Measurements from ENCODE around the gene LIME1.

The LIME1 gene

DNA sequence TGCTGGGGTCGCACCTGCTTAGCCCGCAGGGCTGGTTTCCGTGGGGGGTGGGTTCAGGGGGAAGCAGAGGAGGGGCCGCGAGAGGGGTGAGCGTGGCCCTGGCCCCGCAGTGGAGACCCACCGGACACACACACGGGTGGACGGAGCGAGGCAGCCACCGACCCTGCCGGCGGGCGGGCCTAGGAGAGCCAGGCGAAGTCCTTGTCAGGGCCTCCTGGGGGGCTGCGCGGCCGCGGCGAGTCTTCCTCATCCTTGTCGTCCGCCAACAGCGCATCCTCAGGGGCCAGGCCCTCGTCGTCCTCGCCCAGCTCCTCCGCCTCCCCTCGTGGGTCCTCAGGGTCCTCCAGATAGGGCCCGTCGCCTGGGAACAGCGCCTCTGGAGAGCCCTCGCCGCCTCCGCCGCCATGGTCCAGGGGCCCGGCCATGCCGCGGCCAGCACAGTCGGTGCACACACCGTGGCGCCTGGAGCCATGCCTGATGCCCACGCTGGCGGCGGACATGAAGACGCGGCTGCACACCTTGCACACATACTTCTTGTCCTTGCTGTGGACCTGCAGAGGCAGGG lies 10.4 kb downstream of the LIME1 start:
- Histone ChIP-seq H3K36me3 (ENCODE audit: control insufficient read depth, insufficient read depth, low read length) (peaks cover 3% of the 10 kb centered on the region), H3K27me3 (replicated peaks; ENCODE audit: control insufficient read depth, insufficient read depth, low read length) (no peaks in the 10 kb centered on the region), H3K4me3 (replicated peaks; ENCODE audit: low read depth, low read length) (no peak overlapping the region)
- TF ChIP-seq, protein P1, sequence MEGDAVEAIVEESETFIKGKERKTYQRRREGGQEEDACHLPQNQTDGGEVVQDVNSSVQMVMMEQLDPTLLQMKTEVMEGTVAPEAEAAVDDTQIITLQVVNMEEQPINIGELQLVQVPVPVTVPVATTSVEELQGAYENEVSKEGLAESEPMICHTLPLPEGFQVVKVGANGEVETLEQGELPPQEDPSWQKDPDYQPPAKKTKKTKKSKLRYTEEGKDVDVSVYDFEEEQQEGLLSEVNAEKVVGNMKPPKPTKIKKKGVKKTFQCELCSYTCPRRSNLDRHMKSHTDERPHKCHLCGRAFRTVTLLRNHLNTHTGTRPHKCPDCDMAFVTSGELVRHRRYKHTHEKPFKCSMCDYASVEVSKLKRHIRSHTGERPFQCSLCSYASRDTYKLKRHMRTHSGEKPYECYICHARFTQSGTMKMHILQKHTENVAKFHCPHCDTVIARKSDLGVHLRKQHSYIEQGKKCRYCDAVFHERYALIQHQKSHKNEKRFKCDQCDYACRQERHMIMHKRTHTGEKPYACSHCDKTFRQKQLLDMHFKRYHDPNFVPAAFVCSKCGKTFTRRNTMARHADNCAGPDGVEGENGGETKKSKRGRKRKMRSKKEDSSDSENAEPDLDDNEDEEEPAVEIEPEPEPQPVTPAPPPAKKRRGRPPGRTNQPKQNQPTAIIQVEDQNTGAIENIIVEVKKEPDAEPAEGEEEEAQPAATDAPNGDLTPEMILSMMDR (IDR thresholded peaks at IDR 0.05; ENCODE audit: insufficient read depth, low read length, poor library complexity, severe bottlenecking): no peak
- DNase-seq (ENCODE audit: extremely low read depth, insufficient read length): no peak

DNA sequence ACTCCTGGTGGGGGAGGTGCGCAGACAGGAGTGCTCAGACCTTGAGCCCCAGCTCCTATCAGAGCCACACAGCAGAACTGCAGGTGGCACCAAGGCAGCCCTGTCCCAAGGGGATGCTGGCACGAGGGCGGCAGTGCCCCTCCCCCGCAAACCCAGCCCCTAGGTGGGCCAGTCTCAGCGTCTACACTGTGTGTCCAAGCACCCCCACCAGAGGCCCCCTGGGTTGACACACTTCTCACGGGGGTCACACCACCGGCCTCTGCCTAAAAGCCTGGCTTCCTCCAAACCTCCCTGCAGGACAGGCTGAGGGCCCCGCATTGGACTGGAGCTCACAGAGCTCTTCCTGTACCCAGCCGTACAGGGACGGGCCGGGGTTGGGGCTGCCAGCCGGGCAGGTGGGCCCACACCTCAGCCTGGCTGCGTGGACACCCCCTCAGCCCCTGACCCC lies 11.2 kb downstream of the LIME1 start:
- DNase-seq (ENCODE audit: extremely low read depth, insufficient read length): no peak
- H3K36me3 ChIP-seq (ENCODE audit: control insufficient read depth, insufficient read depth, low read length): peaks cover under 1% of the 10 kb centered on the region

DNA sequence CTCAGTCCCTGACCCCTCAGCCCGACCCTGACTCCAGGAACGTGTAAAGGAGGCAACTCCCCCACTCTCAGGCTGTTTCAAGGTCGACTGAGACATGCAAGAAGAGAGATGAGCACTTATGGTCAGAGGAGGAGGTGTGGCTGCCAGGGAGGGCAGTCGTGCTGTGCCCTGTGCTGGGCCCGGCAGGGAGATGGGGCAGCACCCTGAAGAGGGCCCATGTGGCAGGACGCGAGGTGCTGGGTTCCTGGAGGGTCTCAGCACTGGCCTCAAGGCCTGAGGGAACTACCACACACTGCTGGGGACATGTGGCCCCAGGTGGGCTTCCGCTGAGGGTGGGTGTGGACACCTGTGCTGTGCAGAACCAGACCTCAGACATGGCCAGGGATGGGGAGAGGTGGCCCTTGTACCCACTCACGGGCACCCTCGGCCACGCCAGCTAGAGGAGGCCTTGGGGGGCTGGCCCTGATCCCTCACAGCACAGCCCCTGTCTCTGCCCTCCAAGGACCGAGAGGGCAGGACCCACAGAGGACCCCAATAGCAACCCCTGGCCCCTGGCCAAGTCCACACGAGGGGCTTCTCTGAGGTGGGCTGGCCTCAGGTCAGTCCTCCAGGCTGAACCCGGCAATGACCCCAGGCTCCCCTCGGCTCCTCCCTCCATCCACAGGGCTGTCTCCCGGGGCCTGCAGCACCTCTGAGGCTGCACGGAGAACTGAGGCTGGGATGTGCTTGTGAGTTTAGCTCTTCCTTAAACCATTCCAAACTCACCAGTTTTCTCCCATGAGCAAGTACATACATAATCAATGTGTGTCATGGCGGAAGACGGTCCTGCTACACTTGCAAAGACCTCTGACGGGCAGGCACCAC lies 11.8 kb downstream of the LIME1 start:
- no peak overlapping the region for H3K4me3 ChIP-seq (replicated peaks; ENCODE audit: low read depth, low read length)
- no peaks in the 10 kb centered on the region; the same call in 1 of the 2 replicates for H3K36me3 ChIP-seq (ENCODE audit: control insufficient read depth, insufficient read depth, low read length)
- H3K27me3 ChIP-seq (replicated peaks; ENCODE audit: control insufficient read depth, insufficient read depth, low read length): no peaks in the 10 kb centered on the region
- TF ChIP-seq, protein P1 (IDR thresholded peaks at IDR 0.05; ENCODE audit: insufficient read depth, low read length, poor library complexity, severe bottlenecking): no peak
- DNase-seq (ENCODE audit: extremely low read depth, insufficient read length): no peak

More for the DNA sequence above, 11.2 kb downstream of the LIME1 start:
- Histone ChIP-seq H3K27me3 (replicated peaks; ENCODE audit: control insufficient read depth, insufficient read depth, low read length) (no peaks in the 10 kb centered on the region), H3K4me3 (replicated peaks; ENCODE audit: low read depth, low read length) (no peak overlapping the region)
- TF ChIP-seq, protein P1 (IDR thresholded peaks at IDR 0.05; ENCODE audit: insufficient read depth, low read length, poor library complexity, severe bottlenecking): no peak

DNA sequence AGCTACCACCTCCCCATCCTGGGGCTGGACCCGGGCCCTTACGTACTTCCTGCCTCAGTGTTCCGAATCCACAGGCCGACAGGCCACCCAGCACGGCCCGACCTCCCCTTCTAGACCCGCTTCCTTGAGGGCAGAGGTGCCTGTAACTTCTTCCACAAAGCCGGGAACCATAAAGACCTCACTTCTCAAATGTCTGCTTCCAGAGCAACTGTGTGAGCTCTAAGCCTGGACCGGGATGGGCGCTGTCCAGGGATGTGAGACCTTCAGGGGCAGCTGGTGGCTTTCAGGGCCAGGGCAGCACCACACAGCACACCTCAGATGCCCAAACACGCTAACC lies 12.4 kb downstream of the LIME1 start:
- DNase-seq (ENCODE audit: extremely low read depth, insufficient read length): no peak
- Histone ChIP-seq H3K27me3 (replicated peaks; ENCODE audit: control insufficient read depth, insufficient read depth, low read length) (no peaks in the 10 kb centered on the region), H3K36me3 (ENCODE audit: control insufficient read depth, insufficient read depth, low read length) (no peaks in the 10 kb centered on the region; the same call in 1 of the 2 replicates), H3K4me3 (replicated peaks; ENCODE audit: low read depth, low read length) (no peak overlapping the region)
- TF ChIP-seq, protein P1 (IDR thresholded peaks at IDR 0.05; ENCODE audit: insufficient read depth, low read length, poor library complexity, severe bottlenecking): no peak

DNA sequence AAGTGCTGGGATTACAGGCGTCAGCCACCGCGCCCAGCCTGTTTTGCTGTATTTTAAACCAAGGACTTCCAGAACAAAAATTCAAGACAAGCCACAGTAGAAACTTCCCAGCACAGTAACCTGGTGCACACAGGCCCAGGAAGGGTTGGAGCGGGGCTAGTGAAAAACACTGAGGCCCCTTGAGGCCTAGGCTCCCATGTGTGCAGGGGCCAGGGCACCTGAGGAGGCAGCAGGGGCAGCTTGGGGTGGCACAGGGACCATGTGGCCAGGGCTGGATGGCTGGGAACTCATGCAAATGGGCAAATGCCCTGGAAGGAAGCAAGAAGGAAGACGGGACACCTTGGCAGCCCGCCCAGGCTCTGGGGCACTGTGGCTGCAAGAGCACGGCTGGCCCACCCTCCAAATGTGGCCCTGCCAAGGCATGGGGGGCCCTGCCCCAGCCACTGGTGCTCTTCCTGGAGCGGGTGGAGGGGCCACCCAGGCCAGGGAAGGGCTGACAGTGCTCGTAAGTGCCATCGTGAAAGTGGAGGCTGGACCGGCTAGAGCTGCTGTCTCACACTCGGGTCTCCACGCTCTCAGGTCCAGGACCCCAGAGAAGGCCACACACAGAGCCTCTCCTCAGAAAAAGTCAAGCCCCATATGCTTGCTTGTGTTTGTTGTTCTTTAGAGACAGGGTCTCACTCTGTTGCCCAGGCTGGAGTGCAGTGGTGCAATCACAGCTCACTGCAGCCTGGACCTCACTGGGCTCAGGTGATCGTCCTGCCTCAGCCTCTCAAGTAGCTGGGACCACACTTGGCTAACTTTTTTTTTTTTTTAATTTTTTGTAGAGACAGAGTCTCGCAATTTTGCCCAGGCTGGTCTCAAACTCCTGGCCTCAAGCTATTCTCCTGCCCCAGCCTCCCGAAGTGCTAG lies 13.4 kb downstream of the LIME1 start:
- DNase-seq (ENCODE audit: extremely low read depth, insufficient read length): no peak
- no peak overlapping the region for H3K4me3 ChIP-seq (replicated peaks; ENCODE audit: low read depth, low read length)
- TF ChIP-seq, protein P1 (IDR thresholded peaks at IDR 0.05; ENCODE audit: insufficient read depth, low read length, poor library complexity, severe bottlenecking): no peak

More for the DNA sequence above, 13.4 kb downstream of the LIME1 start:
- Histone ChIP-seq H3K27me3 (replicated peaks; ENCODE audit: control insufficient read depth, insufficient read depth, low read length) (no peaks in the 10 kb centered on the region), H3K36me3 (ENCODE audit: control insufficient read depth, insufficient read depth, low read length) (no peaks in the 10 kb centered on the region; the same call in 1 of the 2 replicates)
